DMS79 treated with DMSO at 0.1 percent for 48 hours (cell line): Measurements from ENCODE around the gene BIRC2.
A peak's percentile ranks its signal among the peaks of the same experiment; 100 is the strongest.
"Not testable (repeated sequence)": the region's sequence is repeated elsewhere in the genome, so short reads cannot be mapped to it uniquely, and the experiment has no call there.

Source experiments
- DNase-seq: peaks from one replicate; lab custom pipeline; 2025; lab: John Stamatoyannopoulos, UW

The BIRC2 gene

DNA sequence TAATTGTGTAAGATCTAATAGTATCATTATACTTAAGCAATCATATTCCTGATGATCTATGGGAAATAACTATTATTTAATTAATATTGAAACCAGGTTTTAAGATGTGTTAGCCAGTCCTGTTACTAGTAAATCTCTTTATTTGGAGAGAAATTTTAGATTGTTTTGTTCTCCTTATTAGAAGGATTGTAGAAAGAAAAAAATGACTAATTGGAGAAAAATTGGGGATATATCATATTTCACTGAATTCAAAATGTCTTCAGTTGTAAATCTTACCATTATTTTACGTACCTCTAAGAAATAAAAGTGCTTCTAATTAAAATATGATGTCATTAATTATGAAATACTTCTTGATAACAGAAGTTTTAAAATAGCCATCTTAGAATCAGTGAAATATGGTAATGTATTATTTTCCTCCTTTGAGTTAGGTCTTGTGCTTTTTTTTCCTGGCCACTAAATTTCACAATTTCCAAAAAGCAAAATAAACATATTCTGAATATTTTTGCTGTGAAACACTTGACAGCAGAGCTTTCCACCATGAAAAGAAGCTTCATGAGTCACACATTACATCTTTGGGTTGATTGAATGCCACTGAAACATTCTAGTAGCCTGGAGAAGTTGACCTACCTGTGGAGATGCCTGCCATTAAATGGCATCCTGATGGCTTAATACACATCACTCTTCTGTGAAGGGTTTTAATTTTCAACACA lies 23.3 kb upstream of the BIRC2 start:
- no peak for DNase-seq

DNA sequence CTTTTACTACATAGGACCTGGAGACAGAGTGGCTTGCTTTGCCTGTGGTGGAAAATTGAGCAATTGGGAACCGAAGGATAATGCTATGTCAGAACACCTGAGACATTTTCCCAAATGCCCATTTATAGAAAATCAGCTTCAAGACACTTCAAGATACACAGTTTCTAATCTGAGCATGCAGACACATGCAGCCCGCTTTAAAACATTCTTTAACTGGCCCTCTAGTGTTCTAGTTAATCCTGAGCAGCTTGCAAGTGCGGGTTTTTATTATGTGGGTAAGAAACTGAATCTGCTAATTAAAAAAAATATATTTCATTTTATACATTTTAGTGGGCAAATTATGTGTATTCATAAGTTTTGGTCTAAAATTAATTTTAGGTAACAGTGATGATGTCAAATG lies 21.9 kb upstream of the BIRC2 start:
- no peak for DNase-seq

DNA sequence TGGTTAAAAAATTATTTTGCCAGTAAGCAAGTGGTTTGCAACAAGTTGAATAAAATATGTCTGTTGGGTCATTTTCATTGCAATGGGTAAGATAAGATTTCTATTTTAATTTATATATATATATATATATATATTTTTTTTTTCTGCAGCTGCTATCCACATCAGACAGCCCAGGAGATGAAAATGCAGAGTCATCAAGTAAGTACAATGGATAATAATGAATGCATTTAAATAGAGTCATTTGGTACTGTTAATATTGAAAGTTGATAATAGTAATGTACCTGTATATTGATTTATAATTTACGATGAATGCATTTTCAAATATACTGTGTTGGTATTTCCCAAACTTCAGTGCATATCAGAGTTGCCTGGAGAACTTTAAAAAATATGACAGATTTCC lies 18.3 kb upstream of the BIRC2 start:
- no peak for DNase-seq

DNA sequence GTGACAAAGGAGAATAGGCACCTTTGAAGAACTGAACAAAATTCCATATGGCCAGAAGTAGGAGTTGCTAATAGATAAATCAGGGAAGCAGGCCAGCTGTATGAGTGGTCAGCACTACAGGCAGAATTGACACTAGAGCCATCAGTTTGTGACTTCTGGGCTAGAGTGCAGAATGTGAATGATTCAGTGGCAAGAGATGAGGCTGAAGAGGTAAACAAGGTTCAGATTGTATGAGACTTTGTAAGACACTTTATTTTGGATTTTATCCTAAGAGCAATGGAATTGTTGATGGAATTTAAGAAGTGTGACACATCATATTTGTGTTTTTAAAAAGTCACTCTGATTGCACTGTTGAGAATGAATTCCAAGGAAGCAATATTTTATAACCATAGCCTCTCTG lies 16.8 kb upstream of the BIRC2 start:
- DNase-seq: no peak

DNA sequence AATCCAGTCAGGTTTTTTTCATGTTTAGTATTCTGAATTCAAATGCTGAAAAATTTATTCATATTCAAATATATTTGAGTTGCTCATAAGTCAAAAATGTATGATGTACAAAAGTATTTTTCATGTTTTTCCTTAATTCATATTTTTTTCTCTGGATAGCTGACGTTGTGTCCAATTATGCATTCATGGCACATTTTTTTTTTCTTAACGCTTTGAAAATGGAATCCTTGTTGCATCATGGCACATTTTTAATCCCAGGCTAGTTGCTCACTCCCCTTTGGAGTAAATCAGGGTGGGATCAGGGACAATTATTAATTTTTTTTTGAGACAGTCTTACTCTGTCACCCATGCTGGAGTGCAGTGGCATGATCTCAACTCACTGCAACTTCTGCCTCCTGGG lies 15.7 kb upstream of the BIRC2 start:
- DNase-seq: no peak

DNA sequence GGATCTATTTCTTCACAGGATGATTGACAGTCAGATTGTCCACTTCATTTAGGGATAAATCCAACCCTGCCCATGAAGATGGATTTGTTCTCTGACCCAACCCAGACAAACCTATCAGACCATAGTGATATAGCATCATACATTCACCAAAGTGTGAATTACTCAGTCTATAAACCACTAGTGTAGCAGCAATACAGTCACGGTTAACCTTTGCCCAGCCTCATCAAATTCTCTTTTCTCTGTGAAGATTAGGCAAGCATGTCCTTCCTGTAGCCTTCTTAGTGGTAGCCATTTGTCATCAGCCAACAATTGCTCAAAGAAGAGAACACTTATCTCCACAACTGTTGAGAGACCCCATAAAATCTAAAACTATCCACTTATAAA lies 14.4 kb upstream of the BIRC2 start:
- DNase-seq: no peak

DNA sequence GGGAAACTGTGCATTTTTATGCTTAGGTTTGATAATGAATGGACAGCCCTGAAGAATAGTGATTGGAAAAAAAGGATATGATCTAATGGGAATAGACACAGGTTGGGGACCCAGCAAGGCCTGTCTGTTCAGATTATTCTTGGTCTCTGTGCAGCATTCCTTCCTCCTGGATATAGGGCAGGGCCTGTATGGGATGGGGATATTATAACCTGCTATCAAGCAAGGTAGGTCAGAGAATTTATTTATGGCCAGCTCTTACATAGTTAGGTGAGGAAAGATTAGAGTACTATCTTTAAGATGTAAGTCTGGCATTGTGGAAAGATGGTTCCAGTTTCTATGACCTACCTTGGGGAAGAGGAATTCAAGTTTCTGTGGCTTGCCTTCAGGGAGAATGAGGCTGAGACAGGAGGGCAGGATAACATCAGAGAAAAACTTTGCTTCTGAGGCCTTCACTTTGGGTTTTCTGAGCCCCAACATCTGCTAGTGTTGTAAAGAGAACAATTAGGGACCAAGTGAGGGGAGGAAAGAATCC lies 8.5 kb upstream of the BIRC2 start:
- no peak for DNase-seq

DNA sequence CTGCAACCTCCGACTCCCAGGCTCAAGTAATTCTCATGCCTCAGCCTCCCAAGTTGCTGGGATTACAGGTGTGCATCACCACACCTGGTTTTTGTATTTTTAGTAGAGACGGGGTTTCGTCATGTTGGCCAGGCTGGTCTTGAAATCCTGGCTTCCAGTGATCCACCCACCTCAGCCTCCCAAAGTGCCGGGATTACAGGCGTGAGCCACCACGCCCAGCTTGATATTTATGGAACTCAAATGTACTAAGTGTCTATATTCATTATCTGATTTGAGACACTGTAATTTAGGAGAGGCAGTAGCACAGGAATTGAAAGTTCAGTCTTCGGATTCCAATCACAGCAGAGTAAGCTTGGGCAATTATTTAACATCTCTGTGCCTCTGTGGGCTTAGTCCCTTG lies 5.7 kb upstream of the BIRC2 start:
- DNase-seq: not testable (repeated sequence)

DNA sequence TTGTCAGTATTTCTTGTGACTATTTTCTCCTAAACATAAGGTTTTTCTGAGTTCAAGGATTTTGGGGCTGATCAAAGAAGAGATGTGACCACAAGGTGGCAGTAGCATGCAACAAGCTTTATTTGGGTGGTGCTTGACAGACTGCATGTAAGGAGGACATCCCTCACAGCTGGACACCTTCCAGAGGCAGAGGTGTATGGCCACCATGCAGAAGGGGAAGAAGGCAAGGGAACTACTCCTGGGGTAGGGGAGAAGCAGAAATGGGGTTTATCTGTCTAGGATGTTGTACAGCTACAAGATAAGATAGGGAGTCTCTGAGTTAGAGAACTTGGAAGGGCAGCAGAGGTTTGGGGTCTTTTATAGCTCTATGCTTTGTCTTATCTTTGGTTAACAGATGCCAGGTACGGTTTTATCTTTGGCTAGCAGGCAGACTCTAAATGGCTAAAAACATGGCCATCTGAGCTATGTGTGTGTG lies 5.1 kb upstream of the BIRC2 start:
- peak; percentile 57 for DNase-seq

DNA sequence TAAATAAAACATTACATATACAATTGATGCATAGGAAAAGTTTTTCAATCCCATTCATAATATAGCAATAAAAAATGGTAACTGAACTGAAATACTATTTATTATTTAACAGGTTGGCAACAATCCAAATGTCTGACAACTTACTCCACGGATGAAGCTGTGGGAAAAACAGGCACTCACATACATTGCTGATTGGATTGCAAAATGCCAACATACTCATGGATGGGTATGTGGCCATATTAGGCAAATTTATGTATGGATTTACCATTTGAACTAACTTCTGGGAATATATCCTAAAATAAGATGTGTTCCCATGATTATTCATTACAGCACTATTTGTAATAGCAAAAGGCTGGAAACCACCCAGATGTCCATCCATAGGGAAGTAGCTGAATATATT lies 3.2 kb upstream of the BIRC2 start:
- DNase-seq: no peak

DNA sequence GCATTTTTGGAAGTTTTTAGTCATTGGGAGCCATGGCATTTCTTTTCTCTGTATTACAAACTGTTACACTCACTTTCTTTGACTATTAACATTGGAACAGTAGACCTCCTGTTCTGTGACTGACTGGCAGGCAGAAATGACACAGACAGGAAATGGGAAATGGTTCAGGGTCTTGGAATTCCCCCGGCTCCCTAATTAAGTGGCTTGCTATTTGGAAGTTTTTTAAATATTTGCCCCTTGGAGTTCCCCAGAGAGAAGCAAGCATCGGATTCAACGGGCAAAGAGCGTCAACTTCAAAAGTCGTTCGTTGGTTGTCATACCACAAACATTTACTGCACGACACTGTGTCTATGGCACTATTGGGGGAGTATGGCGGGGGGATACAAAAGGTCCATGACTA lies 1.1 kb upstream of the BIRC2 start:
- no peak for DNase-seq

DNA sequence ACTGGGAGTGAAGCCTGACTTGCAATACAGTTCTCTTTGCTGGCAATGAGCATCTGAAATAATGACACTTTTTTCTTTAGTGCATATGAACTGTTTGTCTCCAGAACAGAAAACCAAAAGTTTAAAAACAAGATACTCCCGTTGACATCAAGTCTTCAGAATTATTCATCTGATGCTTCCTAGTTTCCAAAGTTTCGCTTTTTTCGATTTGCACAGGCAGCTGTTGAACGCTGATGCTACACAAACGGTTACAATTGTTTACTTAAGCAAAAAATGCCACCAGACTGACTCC lies 612 bp upstream of the BIRC2 start:
- peak; percentile 63 for DNase-seq

DNA sequence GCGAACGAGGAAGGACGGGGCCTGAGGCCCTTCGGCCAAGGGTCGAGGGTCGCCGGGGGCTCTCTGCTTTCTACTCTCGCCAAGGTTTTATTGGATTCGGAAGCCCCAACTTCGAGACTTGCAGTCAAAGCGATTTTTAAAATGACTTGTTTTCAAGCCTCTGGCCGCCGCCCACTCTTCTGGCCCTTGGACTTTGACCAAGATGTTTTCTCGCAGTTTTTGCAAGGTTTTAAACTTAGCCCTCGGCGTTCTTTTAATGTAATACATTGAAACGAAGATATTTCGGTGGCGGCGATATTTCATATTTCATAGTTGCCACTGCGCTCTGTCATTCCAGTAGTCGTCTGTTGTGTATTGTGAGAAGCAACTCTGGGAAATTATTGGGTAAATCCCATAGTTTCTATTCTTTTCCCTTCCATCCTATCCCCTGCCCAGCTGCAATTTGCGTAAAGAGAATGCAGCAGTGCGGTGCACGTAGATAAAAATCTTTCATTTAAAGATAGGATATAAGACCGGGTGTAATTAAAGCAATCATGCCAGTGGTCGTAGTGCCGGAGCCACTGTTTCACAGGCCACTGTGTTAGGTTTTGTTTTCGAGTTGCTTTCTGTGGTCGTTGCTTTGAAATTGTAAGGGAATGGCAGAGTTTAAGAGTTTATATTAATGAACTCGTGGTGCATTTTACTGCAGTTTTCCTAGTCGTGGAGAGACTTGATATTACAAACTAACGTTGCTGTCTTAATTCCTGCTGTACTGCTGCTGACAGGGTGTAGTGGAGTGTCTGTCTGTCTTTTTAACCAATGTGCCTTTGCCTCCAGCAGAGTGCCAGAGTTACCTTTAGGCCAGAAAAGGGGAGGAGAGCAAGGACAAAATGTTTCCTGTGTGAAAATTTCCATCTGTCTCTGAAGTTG lies 702 bp downstream of the BIRC2 start:
- peak; percentile 44 for DNase-seq

DNA sequence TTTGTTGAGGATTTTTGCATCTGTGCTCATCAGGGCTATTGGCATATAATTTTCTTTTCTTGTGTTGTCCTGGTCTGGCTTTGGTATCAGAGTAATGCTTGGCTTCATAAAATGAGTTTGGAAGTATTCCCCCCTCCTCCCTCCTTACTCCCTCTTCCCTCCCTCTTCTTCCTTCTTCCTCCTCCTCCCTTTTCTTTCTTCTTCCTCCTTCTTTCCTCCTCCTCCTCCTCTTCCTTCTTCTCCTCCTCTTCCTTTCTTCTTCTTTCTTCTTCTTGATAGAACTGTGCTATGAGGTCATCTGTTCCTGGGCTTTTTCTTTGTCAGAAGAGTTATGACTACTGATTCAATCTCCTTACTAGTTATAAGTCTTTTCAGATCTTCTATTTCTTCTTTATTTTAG lies 10.1 kb downstream of the BIRC2 start:
- DNase-seq: no peak

DNA sequence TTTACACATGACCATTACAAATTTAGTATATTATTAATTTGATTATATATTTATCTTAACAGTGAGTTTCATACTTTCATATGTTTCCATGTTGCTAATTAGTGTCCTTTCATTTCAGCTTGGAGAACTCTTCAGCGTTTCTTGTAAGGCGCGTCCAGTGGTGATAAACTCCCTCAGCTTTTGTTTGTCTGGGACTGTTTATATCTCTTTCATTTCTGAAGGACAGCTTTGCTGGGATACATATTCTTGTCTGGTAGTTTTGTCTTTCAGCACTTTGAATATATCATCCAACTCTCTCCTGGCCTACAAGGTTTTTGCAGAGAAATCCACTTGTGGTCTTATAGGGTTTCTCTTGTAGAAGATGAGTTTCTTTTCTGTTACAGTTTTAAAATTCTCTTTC lies 12.4 kb downstream of the BIRC2 start:
- DNase-seq: no peak

DNA sequence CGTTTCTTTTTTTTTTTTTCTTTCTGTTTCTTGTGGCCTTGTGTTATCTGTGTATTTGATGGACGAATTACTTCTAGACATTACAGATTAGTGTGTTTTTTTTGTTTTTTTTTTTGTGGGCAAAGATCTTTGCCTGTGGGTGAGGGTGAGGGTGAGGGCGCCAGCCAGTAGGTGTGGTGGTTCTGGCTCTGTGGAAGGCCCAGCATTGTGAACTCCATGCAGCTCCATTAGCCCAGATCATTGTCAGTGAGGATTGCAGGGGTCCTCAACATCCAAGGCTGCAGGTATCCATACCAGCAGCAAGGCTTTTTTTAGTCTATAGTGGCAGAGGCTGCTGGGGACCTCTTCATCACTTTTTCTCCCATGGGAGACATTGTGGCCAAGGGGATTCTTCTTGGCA lies 13.7 kb downstream of the BIRC2 start:
- DNase-seq: no peak

DNA sequence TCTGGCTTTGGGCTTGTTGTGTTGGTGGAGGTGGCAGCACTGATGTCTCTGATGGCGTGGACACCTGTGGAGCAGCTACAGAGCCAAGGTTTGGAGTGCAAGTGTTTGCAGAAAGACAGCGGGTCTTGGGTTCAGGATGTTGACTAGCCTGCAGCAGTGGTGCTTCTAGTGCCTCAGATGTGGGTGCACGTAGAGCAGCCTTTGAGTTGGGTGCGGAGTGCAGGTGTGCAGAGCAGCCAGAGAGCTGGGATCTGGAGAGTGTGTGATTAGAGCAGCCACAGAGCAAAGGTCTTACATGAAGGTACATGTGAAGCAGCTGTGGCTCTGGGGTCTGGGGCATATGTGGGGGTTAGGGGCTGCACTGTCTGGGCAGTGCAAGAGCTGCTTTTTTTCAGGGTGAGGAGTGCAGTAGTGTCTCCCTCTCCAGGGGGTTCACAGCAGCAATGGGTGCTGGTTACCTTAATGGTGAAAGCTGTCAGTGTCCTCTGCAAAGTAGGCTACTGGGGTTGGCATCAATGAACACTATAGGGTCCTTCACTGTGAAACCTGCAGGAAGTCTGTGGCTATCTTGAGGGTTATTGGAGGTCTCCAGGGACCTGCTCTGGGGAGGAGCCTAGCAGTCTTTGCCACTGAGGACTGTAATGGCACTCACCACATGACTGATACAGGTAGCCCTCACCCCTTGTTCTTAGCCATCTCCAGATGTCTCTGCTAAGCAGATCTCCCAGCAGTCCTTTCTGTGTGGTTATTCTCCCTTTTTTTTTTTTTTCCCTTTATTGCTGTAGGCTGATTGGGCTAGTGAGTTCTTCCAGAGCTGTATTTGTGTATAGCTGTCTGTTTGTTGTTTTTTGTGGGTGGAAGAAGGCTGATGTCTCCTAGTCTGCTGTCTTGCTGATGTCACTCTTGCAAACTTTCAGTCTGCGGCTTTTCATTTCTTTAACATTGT lies 14.3 kb downstream of the BIRC2 start:
- no peak for DNase-seq

DNA sequence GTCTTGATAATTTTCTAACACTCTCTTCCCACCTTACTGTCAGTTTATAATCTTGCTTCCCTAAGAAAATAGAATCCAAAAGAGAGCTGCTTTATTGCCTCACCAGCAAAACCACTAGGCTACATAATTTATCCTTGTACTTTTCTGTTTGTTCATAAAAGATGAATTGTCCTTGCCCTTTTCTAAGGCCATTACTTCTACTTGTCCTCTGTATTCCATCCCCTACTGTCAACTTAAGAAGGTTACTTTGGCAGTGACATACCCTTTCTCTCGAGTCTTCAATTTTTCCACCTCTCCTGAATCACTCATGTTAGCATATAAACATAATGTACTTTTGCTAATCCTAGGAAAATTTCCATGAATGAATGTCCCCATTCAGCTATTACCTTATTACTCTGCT lies 18.0 kb downstream of the BIRC2 start:
- DNase-seq: no peak

DNA sequence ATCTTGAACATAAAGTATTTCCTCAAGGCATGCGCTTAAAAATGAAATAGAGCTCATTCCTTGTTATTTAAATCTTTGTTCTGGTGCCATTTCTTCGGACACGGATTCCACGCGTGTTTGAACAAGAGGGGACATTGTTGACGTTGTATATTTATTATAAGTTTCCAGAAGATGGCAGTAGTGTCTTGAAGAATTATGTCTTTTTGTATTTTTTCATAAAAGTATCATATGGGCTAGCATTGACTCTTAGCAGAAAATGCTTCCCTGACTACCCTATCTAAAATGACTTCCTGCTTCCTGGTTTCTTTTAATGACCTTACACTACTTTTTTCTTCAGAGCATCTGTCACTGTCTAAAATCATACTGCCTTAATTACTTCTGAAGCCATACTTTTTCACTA lies 20.4 kb downstream of the BIRC2 start:
- no peak for DNase-seq

DNA sequence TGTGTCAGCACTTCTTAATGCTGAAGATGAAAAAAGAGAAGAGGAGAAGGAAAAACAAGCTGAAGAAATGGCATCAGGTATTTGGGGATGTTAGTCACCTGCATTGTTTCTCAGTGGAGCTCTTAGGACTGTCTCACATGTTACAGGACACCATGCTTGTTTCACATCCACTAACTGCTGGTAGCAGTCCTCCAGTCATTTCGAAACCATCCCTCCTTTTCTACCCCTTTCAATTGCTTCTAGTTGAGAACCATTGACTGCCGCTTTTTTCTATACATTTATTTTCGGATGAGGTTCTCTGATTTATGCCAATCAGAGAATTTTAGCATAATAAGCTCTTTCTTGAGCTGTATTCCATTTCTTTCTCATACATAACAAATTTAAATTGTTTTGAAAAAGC lies 21.5 kb downstream of the BIRC2 start:
- no peak for DNase-seq

DNA sequence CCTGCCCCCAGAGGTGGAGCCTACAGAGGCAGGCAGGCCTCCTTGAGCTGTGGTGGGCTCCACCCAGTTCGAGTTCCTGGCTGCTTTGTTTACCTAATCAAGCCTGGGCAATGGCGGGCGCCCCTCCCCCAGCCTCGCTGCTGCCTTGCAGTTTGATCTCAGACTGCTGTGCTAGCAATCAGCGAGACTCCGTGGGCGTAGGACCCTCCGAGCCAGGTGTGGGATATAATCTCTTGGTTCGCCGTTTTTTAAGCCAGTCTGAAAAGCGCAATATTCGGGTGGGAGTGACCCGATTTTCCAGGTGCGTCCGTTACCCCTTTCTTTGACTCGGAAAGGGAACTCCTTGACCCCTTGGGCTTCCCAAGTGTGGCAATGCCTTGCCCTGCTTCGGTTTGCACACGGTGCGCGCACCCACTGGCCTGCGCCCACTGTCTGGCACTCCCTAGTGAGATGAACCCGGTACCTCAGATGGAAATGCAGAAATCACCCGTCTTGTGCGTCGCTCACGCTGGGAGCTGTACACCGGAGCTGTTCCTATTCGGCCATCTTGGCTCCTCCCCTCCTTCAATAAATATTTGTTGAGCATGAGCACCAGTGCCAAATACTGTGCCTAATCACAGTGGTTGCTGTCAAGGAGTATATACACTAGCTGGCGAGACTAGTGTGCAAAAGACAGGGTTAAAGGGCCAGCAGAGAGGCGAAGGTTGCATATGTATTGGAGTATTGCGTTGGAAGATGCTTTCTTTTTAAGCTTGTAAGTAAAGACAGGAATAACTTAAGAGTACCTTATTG lies 27.8 kb downstream of the BIRC2 start:
- DNase-seq: not testable (repeated sequence)
